ENCODE measurements around the gene PFKFB1.

Gene PFKFB1

GRCh38 chrX:54921427-54922021 lies 72.5 kb downstream of the PFKFB1 start:
- peak; percentile 70 for DNase-seq

DNA sequence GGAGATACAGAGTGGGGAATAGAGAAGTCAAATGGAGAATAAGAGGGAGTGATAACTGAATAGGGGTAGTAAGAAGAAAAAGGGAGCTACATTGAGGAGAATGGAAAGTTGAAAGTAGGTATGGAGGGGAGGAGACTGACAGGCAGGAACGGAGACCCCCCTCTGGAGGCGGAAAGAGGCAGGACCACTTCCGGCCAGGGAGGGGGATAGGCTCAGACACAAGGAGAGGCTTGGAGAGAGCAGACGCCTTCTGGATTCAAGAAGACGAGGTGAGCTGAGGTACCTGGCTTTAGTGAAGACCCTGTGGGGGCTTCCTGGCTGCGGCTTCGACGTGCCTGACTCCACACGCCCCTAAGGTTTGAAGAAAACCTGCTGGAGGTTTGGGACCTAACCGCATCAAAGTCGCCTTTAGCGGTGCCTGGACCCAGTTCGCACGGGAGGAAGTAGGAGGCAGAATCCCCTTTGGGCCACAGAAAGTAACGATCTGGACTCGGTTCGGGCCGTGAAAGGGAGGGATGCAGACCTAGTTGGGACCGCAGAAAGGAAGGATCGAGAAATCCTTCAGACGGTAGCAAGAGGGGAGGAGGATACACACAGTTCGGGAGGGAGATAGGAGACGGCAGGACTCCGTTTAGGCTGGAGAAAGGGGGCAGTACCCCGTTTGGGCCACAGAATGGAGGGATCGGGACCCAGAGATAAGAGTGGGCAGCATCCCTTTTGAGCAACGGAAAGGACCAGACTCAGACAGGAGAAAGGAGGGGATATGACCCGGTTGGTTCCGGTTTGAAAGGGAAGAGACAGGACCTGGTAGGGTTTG lies 73.2 kb downstream of the PFKFB1 start, which contains the start of gene TRO:
TSS of gene TRO (plus strand) at position 215 of the 817 bp plus-strand sequence. CDS start 1,423 bp downstream, outside the sequence.
- peak; percentile 3 for DNase-seq

GRCh38 chrX:54909941-54910340 lies 84.0 kb downstream of the PFKFB1 start:
- no peak for DNase-seq

DNA sequence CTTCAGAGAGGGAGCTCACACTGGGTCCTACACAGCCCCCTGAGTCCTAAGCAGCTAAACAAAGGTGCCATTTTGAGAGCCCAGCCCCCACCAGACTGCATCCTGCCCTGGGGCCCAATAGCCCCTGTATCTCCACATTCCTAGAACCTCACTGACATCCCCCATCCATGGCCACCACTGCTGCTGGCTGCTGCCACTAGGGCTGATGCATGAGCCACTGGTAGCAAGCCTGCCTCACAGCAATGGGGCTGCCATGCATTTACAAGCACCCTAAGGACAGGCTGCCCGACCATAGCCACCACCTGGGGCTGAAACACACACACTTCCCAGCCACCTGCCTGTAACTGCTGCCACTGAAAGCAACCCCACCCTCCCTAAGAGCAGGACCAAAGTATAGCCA lies 99.8 kb downstream of the PFKFB1 start:
- DNase-seq: no peak

DNA sequence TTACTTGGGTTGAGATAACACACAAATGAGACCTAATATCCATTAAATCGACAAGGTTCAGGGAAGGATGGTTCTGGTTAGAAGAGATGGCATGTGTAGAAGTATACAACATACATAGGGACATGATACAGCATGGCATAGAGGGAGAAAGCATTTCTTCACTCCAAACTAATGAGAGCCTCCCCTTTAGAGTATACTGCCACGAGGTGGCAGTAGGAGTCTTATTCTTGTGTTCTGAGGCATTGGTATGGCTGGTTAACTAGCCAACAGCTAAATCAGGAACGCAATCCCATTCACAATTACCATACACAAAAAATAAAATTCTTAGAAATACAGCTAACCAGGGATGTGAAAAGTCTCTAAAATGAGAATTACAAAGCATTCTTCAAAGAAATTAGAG lies 102.4 kb downstream of the PFKFB1 start:
- peak; percentile 30 for DNase-seq

DNA sequence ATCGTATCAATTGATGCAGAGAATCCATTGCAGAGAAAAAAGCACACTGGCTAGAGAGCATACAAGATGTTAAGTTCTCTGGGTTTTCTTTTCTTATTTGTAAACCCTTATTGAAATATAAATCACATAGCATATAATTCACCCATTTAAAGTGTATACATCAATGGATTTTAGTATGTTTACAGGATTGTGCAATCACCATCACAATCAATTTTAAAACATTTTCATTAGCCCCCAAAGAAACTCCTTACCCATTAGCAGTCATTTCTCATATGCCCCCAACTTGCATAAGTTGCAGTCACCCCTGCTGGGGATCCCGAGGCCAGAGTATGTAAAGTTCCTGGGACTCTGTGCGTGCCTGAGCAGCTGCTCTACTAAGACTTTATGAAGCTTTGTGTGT lies 108.2 kb downstream of the PFKFB1 start:
- DNase-seq: no peak

All from activated CD4-positive, alpha-beta T cell treated with anti-CD3 and anti-CD28 coated beads for 48 hours (primary cell).